NAMALWA (cell line): Measurements from ENCODE around the gene SF3B4.

Source experiments
- DNase-seq: peaks from one replicate; pipeline ENCODE4 v3.0.0-alpha.2; 2015; ENCODE audit warnings: low spot score

The SF3B4 gene

DNA sequence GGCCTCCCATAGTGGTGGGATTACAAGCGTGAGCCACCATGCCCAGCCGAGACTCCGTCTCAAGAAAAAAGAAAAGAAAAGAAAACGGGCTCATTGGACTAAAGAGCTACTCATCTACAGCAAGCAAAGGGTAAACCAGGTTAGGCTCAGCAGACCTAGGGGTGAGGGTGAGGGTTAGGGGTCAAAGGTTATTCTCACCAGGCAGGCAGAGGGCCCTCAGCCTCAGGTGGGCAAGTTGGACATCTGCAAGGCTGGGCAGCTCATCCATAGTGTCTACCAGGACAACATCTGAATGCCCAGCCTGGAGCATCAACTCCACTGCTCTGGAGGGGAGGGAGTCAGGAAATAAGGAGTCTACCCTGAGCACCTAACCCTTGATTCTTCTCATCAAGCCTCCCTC, 5.6 kb upstream of the SF3B4 start:
- no peak for DNase-seq

DNA sequence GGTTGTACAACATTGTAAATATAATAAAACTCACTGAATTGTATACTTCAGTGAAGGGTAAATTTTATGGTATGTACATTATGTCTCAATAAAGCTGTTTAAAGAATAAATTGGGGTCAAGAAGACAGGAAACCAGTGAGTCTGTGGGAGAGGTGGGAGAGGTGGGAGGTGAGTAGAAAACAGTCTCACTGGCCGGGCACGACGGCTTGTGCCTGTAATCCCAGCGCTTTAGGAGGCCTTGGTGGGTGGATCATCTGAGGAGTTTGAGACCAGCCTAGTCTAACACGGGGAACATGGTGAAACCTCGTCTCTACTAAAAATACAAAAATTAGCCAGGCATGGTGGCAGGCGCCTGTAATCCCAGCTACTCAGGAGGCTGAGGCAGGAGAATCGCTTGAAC, 4.9 kb upstream of the SF3B4 start:
- DNase-seq = no peak

DNA sequence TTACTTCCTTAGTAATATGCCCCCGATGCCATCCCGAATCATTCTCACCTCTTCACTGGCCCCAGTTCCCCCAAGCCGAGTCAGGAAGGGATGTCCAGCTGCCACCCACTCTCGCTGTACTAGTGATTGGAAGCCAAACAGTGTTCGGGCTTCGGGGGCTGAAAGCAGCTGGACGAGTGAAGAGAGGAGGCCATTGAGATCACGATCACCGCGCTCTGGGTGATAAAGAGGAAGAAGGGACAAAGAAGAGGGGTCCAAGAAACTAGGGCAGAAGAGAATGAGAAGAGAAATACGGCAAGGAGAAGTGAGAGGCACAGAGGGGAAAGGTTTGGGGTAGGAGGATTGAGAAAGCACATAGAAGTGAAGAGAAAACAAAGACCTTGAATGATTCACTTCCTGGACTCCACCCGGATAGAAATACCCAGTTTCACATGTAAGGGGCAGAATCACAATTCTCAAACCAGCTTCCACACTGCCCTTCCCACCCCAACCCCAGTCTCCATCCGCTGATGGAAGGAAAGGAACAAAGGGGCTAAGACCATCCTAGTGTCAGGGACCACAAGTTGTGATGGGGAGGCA, 3.7 kb upstream of the SF3B4 start:
- no peak for DNase-seq

DNA sequence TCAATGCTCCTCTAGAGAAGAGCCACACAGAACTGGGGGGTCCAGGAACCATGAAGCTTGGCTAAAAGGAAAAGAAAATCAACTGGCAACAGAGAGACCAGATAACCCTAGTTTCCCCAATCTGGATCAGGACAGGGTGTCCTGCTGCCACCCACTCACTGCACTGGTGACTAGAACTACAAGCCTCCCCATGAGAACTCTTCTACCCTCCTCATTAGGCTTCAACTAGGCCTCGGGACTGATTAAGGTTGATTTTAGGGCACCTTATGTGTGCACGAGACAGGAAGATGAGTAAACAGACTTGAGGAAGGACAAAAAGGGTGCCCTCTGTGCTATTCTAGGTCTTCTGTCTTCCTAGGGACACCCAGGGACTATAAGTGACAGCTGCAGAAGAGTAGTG, 2.3 kb upstream of the SF3B4 start:
- no peak for DNase-seq

DNA sequence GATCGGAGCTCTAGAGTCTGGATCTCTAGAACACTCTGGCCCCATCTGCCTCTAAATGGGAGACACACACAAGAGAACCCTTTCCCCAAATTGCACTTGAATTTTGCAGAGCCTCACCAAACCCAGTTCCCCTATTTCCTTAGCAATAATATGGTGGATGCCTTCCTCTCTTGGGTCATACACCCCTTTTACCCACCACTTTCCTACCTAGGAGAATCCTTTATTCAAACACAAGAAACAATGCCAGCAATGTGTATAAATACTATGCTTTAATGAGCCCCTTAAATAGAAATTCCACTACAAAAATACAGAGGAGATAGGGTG, 760 bp upstream of the SF3B4 start:
- no peak for DNase-seq

DNA sequence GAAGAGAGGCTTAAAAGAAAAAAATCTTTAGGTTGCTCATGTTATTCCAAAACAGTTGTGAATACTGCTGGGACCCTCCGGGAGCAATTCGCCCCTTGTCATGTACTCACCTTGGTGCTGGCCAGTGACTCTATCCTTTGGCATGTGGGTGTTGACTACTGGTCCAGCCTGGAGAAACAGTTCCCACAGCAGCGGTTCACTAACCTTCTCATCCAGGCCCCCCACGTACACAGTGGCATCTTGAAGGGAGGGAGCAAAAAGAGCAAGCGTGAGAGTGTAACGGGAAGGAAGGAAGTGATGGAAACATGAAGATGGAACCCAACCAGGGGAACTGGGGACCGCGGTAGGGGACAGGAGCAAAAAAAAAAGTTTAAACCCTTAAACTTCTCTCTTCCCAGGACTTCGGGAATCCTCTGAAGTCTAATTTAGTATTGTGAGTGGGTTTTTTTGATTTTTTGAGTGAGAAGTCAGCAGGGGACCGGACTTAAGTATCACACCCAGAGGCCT, 494 bp downstream of the SF3B4 start:
- no peak for DNase-seq

DNA sequence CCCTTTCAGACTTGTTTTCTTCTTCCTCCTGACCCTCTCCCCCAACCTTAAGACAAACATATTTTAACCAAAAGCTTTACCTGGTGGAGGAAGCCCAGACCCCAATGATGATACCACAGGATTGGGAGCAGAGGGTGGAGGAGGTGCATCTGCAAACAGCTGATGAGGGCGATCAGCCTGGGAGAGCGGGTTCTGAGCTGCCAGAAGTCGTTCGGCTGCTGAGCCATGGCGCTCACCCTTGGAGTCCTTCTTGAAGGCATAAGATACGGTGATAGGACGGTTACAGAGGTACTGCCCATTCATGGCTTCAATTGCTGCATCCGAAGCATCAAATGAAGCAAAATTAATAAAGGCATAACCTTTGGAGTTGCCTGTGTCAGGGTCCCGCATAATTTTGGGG, 1.3 kb downstream of the SF3B4 start:
- DNase-seq = no peak

DNA sequence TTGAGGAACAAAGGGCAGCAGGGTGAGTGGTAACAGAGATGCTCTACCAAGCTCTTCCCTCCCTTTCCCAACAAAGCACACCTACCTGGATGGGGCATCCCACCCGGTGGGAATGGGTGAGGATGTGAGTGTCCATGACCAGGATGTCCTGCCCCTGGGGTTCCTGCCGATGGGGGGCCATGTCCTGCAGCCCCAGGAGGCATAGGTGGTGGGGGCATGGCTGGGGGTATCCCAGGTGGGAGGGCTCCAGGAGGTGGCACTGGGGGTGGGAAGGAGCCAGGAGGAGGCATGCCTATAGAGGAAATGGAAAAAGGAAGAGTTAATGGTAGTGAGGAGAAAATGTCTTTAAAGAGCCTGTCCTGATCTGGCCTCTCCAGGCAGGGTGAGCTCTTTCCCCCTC, 1.9 kb downstream of the SF3B4 start:
- no peak for DNase-seq

DNA sequence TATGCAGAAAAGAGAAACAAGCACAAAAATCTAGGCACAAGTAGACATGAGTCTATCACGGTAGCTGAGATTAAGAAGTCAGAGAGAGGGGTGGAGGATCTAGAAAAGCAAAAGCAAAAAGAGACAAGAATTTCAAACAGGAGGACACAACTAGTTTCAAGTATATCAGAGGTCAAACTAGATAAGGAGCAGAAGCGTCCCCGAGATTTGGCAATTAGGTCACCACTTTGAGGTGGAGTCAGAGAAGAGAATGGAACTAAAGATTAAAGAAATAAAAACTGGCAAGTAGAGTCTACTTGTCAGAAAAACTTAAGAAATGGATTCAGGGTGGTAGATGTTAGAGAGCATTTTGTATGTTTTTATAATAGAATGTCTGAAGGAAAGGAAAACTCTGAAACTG, 2.3 kb downstream of the SF3B4 start:
- no peak for DNase-seq

DNA sequence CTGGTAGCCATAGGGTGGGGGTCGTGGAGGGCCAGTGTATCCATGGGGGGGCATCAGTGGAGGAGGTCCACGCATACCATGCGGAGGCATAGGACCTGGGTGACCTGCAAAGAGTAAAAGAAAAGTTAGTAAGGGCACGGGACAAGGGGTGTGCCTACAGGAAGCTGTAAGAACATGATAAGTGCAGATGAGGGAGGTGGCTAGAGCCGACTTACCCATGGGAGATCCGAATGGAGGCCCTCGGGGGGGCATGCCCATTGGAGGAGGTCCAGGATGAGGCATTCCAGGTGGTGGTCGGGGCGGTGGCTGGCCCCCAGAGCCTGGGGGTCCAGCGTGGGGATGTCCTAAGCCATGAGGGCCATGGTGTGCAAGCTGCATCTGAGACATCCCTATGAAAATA, 4.0 kb downstream of the SF3B4 start:
- no peak for DNase-seq

DNA sequence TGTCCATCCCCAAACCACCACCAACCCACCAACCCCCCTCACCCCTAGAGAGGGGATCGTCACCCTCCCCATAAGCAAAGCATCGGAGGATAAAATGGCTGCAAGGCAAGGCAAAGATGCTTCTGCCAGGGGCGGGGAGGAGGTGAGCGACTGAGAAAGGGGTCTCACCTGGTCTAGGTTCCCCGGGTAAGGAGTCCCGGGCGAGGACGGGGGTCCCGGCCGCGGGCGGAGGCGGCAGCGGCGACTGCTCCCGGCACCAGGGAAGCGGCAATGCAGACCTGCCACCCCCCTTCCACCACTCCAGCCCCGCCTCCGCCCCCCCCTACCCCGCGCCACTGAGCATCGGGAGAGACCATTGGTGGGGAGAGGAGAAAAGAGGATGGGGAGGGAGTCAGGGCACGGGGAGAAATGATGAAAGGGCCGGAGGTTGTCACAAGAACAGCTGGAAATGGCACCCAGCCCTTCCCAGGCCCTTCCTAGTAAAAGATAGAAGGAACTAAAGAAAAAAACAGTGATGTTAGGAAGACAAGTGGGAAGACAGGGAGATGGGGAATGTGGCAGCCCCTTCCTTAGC, 9.9 kb downstream of the SF3B4 start, which contains the start of gene SV2A:
Gene SV2A, minus strand, starts transcription at position 274 of the 574 bp plus-strand sequence. CDS start 4,004 bp downstream, outside the sequence.
- DNase-seq = no peak

DNA sequence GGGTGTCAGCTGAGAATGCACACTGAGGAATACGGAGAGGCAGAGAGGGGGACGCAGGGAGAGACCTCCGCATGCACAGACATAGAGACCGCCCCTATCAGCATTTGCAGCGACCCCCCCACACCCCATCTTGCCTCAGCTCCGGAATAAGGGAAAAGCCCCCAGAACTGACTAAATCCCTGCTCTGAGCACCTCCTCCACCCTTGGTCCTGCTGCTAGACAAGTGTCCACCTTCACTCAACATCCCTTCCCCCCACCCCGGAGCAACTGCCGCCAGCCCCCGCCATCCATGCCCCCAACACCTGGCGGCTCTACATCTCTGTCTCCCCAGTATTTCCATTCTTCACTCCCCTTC, 10.7 kb downstream of the SF3B4 start:
- DNase-seq = no peak

DNA sequence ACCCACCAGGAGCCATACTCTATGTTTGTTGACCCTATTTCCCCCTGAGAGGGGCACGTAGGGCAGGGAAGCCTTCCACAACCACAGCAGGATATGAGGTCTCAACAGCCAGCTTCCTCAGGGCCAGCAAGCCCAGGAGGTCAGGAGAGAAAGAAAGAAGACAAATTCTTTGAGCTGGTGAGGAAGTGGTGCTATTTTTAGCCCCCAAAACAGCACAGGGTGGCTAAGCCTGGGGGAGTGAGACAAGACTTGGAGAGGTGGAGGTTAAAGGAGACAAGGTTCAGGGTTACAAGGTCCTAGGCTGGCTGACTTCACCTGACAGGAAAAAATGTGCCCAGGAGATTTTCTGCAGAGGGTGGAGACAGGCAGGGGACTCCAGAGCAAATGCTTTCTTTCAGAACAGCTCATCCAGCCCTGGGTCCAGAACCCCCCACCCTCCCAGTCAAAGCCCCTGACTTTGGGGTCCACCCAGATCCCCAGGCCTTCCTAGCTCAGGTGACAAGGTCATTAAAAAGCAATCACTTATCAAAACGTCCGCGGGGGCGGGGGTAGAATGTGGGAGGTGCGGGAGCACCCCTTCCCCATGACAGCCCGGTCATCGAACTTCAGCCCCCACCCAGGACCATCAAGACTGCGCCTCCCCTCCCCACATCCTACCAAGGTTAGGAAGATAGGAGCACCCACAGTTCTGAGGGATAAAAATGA, 11.3 kb downstream of the SF3B4 start:
- no peak for DNase-seq

DNA sequence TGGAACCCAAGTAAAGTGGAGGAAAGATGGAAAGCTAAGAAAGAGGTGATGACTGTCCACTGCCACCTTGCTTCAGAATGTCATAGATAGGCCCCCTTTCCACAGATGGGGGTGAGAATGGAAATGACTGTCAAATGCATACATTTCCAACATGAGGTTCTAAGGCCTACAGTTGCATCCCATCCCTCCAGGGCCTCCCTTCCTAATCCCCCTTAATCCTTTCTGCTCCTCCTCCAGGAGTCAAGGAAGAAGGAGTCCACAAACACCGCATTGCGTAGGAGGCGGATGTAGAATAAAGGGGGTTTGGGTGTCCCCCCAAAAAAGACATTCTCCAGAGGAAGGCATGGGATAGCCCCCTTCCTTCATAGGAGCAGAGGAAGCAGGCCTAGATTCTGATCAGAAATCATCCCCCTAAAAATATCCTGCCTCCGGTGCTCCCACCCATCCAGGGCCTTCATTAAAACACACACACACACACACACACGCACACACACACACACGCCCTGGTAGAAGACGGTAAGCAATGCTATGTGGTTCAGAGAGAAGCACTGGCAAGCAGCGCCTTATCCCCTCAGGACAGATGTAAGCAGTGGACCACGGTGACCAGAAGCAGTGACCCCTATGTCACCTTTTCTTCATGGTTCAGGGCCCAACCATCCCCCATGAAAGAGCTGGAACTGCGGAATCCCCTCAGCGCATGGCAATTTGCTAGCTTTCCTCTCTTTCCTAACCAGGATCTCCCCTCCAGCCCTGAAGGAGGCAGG, 12.0 kb downstream of the SF3B4 start:
- DNase-seq = no peak

DNA sequence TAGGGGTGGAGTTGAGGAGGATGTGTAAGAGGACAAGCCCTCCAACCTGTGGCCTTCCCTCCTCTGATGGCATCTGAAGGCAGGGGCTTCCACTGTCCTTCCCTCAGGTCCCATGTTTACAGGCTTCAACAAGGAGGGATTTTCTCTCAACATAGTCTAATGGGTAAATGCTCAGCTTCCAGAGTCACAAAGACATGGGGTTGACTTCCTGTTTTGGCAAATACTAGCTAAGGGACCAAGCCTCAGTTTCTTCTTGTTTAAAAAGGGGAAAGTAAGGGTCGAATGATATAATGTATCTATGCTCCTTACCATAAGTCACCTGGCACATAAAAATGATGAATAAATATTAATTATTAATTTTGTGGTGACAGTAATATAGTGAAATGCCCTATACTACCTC, 13.1 kb downstream of the SF3B4 start:
- DNase-seq = no peak

DNA sequence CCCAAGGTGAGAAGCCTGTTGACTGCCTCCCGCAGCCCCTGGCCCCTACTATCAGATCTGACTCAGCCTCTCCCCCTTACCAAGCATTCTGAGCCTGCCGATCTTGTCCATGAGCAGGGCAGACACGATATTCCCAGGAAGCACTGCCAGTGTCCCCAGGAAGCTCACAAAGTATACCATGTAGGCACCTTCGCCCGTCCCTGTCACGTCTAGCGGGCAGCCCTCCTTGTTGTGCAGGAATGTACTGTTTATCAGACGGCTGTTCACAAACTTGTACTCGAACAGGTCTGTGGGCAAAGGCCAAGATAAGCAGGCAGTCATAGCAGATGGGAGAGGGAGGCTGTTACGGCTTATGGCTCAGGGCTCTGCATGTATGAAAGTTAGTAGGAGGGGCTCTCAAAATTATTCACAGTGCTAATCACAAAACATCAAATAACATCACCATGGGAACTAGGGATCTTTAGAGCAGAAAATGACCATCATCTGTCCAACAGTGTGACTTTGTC, 21.0 kb downstream of the SF3B4 start:
- DNase-seq = no peak

DNA sequence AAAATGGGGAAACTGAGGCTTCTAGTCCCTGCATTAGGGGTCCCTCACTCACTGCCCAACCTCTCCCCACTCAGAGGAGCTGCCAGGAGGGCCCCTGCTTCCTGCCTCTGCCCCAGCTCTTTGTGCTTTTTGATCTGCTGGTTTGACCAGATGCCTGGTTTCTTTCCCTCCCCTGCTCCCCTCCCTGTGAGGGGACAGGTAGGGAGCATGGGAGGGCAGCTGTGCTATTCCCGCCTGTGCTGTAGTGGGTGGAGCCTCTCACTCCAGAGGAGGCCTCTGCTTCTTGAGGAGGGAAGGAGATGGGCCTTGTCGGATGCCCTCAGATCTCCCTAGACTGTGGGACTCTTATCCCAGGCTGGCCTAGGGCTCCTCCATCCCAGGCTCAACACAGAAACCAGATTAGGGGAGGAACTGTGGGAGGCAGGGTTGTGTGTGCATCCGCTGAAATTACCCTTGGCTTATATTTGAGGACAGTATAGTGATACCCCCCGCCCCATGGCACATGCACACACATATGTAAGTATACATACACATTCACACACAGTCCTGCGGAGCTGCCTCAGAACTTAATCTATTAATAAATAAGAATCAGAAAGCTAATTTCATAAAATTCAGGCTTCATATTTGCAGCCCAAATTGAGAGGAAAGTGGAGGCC, 23.6 kb downstream of the SF3B4 start:
- DNase-seq = no peak

DNA sequence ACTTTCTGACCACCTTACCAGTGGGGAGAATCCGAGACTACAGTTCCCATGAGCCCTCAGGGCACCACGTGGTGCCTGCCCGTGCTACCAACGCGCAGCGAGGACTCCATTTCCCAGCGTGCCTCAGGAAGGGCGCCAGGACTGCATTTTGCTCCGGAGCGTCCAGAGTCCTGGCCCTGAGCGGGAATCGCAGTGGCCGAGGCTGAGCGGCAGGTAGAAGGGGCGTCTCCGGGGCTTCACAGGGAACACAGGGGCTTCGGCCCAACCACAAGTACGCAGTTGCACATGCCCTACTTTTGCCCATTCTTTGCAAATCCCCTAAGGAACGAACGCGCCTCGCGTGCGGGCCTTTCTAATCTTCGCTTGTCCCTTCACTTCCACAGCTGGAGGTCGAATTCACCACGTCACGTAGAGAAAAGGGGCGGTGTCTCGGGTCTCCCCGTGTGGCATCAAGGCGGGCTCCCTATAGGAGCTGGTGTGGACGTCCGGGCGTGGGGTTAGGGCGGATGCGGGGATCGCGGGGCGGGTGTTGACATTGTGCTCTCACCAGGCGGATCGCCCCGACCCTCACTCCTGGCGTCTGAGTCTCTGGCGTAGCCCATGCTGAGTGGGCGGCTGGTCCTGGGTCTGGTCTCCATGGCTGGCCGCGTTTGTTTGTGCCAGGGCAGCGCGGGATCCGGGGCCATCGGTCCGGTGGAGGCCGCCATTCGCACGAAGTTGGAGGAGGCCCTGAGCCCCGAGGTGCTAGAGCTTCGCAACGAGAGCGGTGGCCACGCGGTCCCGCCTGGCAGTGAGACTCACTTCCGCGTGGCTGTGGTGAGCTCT, 27.9 kb downstream of the SF3B4 start, which contains the start of gene BOLA1:
Gene BOLA1, plus strand, starts transcription at position 109 of the 825 bp plus-strand sequence. Its CDS starts 492 bp downstream, at position 601.
- DNase-seq = peak; percentile 96

DNA sequence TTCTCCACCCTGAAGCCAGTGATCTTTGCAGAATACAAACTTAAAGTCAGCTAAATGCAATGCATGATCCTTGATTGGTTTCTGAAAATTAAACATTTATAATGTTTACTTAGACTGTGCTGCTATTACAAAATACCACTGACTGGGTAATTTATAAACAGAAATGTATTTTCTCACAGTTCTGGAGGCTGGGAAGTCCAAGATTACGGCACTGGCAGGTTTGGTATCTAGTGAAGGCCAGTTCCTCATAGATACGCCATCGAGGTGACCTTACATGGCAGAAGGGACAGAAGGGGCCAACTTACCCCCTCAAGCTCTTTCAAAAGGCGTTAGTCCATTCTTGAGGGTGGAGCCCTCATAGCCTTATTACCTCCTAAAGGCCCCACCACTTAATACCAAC, 31.0 kb downstream of the SF3B4 start:
- DNase-seq = no peak

DNA sequence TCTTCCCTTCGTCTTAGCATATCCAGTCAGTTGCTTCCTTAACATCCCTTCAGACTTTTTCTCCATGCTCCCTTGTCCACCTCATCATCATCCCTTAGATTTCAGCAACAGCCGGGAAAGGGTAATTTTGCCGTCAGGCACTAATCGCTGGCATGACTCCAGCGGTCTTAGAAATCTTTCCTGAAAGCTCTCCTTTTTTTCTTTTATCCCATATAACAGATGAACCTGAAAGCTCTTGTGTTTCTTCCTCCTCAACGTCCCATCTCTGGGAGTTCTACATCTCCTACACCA, 38.7 kb downstream of the SF3B4 start:
- no peak for DNase-seq

DNA sequence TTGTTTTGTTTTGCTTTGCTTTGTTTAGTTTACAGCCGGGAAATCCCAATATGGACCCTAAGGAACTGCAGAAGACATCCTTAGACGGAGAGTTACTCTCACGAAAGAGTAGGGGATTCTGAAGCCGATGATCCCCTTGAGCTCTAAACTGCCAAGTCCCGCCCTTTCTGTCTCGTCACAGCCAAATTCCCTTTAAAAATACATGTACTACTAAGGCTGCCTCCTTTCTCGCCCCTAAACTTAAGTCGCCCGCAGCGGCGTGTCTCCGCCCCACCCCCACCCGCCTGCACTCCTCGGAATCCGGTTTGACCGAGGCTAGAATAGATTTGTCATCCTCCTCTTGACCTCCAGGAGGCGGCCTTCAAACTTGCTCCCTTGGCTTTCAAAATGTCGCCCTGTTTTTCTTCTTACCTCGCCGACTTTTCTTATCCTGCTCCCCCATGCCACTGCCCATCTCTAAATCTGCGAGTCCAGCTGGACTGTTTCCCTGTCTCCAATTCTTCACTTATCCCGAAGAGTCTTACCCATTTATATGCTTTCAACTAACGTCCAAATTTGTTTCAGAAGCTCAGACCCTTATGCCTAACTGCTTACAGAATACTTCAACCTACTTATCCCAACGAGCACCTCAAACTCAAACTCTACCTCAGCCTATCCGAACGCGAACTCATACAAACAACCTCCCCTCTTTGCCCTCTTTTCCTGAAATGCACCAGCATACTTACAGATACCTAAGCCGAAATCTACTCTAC, 39.2 kb downstream of the SF3B4 start:
- DNase-seq = no peak
